ENCODE results near the gene SPON1.
"Not testable (repeated sequence)": the region's sequence is repeated elsewhere in the genome, so short reads cannot be mapped to it uniquely, and the experiment has no call there.

SPON1 gene

GRCh38 chr11:14242733-14243132, 280.2 kb downstream of the SPON1 start:
- no peak for DNase-seq (ENCODE audit: low read depth)

GRCh38 chr11:14244926-14245325, 282.4 kb downstream of the SPON1 start:
- TF ChIP-seq, protein P1, sequence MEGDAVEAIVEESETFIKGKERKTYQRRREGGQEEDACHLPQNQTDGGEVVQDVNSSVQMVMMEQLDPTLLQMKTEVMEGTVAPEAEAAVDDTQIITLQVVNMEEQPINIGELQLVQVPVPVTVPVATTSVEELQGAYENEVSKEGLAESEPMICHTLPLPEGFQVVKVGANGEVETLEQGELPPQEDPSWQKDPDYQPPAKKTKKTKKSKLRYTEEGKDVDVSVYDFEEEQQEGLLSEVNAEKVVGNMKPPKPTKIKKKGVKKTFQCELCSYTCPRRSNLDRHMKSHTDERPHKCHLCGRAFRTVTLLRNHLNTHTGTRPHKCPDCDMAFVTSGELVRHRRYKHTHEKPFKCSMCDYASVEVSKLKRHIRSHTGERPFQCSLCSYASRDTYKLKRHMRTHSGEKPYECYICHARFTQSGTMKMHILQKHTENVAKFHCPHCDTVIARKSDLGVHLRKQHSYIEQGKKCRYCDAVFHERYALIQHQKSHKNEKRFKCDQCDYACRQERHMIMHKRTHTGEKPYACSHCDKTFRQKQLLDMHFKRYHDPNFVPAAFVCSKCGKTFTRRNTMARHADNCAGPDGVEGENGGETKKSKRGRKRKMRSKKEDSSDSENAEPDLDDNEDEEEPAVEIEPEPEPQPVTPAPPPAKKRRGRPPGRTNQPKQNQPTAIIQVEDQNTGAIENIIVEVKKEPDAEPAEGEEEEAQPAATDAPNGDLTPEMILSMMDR (IDR thresholded peaks at IDR 0.05; ENCODE audit: insufficient read depth, low read depth, low read length, missing control alignments) = no peak
- no peak overlapping the region for H3K4me3 ChIP-seq (ENCODE audit: low read length)
- DNase-seq (ENCODE audit: low read depth) = no peak

More at GRCh38 chr11:14242733-14243132, 280.2 kb downstream of the SPON1 start:
- TF ChIP-seq, protein P1 (IDR thresholded peaks at IDR 0.05; ENCODE audit: insufficient read depth, low read depth, low read length, missing control alignments) = no peak
- no peak overlapping the region for H3K4me3 ChIP-seq (ENCODE audit: low read length)

DNA sequence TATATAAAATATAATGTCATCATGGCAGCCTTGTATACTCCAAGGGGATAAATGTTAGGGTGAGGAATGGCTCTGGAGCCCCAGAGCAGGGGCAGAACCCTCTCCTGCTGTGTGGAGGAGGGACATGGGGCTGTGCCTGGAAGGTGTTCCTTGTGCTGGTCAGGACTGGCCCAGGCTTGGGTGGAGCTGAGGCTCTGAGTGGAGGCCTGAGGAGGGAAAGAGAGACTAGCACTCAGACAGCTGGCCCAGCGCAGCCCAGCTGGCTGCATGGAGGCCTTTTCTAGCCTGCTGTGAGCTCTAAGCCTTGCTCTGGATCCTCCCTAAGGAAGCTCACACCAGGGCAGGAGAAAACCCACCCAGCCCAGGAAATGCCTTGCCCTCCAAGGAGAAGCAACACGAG, 282.9 kb downstream of the SPON1 start:
- H3K4me3 ChIP-seq (ENCODE audit: low read length) = no peak overlapping the region
- TF ChIP-seq, protein P1 (IDR thresholded peaks at IDR 0.05; ENCODE audit: insufficient read depth, low read depth, low read length, missing control alignments) = no peak
- no peak for DNase-seq (ENCODE audit: low read depth)

DNA sequence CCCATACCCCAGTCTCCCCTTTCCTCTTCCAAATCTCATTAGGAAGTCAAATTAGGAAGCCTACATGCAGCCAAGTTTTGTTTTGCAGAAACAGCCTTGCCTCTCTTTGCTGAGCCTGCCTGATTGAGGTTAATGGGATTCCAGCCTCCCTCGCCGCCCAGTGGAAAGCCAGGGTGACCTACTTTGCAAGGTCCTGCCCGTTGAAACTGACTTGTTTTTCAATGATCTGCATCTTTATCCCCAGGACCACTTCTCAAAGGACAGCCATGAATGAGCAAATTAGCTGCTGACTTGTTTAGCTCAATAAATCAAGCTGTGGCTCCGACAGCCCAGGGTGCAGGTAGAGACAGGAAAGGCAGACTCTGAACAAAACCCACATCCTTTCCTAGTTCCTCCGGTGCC, 286.1 kb downstream of the SPON1 start:
- TF ChIP-seq, protein P1 (IDR thresholded peaks at IDR 0.05; ENCODE audit: insufficient read depth, low read depth, low read length, missing control alignments) = no peak
- no peak overlapping the region for H3K4me3 ChIP-seq (ENCODE audit: low read length)
- DNase-seq (ENCODE audit: low read depth) = no peak

DNA sequence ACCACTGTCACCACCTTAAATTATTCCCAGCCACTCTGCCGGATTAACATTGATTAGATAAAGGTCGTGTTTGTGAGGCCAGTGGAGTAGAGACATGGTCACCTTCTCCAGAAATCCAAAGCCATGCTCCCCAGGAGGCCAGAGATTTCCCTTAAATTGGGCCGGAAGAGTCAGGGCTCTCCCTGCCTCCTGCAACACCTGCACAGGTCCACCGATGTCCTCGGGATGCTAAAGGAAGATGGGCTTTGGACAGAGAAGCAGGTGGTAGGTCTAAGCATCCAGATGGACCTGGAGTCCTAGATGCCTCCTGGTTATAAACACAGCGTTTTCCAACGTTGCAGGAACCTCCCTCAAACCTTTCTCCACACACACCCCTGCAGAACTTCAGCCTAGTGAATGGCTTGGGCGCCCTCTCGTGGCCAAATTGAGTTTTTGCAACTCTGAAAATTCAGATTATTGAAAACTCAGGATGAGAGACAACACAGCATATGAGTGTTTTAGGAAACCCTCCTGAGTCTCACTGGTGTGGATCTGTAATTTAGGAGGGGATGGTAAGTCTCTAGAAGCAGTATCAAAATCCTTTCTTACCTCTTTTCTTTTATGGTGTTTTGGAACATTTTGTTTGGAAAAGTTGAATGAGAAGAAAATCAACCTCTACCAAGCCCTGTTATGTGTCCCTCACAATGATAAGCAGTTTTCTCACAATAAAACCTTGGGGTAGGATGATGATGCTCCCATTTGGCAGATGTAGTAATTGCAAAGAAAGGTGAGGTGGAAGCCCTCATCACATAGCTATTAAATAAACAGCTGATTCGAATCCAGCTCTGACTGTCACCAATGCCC, 286.8 kb downstream of the SPON1 start:
- peak; percentile 55 for DNase-seq (ENCODE audit: low read depth)
- TF ChIP-seq, protein P1 (IDR thresholded peaks at IDR 0.05; ENCODE audit: insufficient read depth, low read depth, low read length, missing control alignments) = peak; percentile 86
- H3K4me3 ChIP-seq (ENCODE audit: low read length) = no peak overlapping the region

DNA sequence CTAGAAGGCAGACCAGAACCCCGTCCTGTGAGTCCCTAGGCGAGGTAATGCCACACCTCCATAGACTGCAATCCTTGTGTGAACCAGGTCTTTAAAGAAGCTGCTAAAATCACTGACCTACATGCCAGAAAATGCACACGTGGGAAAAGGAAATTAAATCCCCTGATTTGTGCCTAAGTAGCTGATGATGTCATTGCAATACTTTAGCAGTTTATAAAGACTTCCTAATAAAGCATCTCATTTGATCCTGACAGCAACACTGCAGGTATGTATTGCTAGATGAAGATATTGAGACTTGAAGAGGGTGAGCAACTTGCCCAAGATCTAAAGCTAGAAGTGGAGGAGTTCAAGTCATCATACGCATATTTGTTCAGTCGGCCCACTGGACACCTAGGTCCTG, 289.2 kb downstream of the SPON1 start:
- DNase-seq (ENCODE audit: low read depth) = no peak
- H3K4me3 ChIP-seq (ENCODE audit: low read length) = no peak overlapping the region
- TF ChIP-seq, protein P1 (IDR thresholded peaks at IDR 0.05; ENCODE audit: insufficient read depth, low read depth, low read length, missing control alignments) = no peak

- not testable (repeated sequence) for DNase-seq (ENCODE audit: low read depth); H3K4me3 ChIP-seq (ENCODE audit: low read length)
Observed at GRCh38 chr11:14252501-14252900, 290.0 kb downstream of the SPON1 start.

All from epithelial cell of esophagus (primary cell).